Eye (tissue), 1 donor: ENCODE measurements around the gene GABBR2.

Source experiments
- DNase-seq: peaks from one replicate; pipeline ENCODE4 v3.0.0-alpha.2; 2015

The GABBR2 gene

GRCh38 chr9:98565152-98566135, 143.3 kb downstream of the GABBR2 start:
- no peak for DNase-seq

- no peak for DNase-seq
These were observed 144.0 kb downstream of the GABBR2 start for GRCh38 chr9:98564714-98565113.

GRCh38 chr9:98563988-98564387, 144.7 kb downstream of the GABBR2 start:
- DNase-seq: no peak

- no peak for DNase-seq
These were observed 145.4 kb downstream of the GABBR2 start for GRCh38 chr9:98563212-98563907.

- DNase-seq: no peak
These were observed 149.2 kb downstream of the GABBR2 start for GRCh38 chr9:98559561-98559960.

GRCh38 chr9:98558575-98558974, 150.2 kb downstream of the GABBR2 start:
- no peak for DNase-seq

GRCh38 chr9:98556511-98556910, 152.2 kb downstream of the GABBR2 start:
- no peak for DNase-seq

GRCh38 chr9:98555651-98556465, 152.9 kb downstream of the GABBR2 start:
- no peak for DNase-seq

- no peak for DNase-seq
These were observed 154.0 kb downstream of the GABBR2 start for GRCh38 chr9:98554752-98555151.

- no peak for DNase-seq
These were observed 156.4 kb downstream of the GABBR2 start for GRCh38 chr9:98552331-98552730.

GRCh38 chr9:98551511-98552286, 157.0 kb downstream of the GABBR2 start:
- DNase-seq: no peak

GRCh38 chr9:98550206-98550820, 158.4 kb downstream of the GABBR2 start:
- no peak for DNase-seq

GRCh38 chr9:98549401-98549800, 159.3 kb downstream of the GABBR2 start:
- DNase-seq: no peak

- DNase-seq: no peak
These were observed 161.1 kb downstream of the GABBR2 start for GRCh38 chr9:98547606-98548005.

- peak; percentile 41 for DNase-seq
These were observed 163.7 kb downstream of the GABBR2 start for GRCh38 chr9:98545021-98545420.

GRCh38 chr9:98541684-98542230, 167.0 kb downstream of the GABBR2 start:
- DNase-seq: no peak

- no peak for DNase-seq
These were observed 168.3 kb downstream of the GABBR2 start for GRCh38 chr9:98540476-98540875.

GRCh38 chr9:98539954-98540353, 168.8 kb downstream of the GABBR2 start:
- DNase-seq: no peak

- peak; percentile 76 for DNase-seq
These were observed 170.1 kb downstream of the GABBR2 start for GRCh38 chr9:98538626-98539031.

GRCh38 chr9:98538203-98538602, 170.5 kb downstream of the GABBR2 start:
- no peak for DNase-seq

- DNase-seq: no peak
These were observed 172.1 kb downstream of the GABBR2 start for GRCh38 chr9:98536542-98537173.
